OCI-LY3 (cell line): ENCODE results near the gene CLSTN2.

ENCODE experiments used
- EZH2phosphoT487 ChIP-seq: fragments of 200-600 bp; shearing (Covaris generic); IDR thresholded peaks from 2 replicates; pipeline ENCODE4 v1.6.1; 2018; ENCODE audit warnings: antibody characterized with exemption, mixed run types, low read depth
- TF ChIP-seq, protein P1 (sequence below): fragments of 200-600, 300-600 bp; sonication (generic); IDR thresholded peaks from 2 replicates; pipeline ENCODE4 v1.5.1; 2014; ENCODE audit warnings: antibody characterized with exemption, low read length, low read depth

DNA sequence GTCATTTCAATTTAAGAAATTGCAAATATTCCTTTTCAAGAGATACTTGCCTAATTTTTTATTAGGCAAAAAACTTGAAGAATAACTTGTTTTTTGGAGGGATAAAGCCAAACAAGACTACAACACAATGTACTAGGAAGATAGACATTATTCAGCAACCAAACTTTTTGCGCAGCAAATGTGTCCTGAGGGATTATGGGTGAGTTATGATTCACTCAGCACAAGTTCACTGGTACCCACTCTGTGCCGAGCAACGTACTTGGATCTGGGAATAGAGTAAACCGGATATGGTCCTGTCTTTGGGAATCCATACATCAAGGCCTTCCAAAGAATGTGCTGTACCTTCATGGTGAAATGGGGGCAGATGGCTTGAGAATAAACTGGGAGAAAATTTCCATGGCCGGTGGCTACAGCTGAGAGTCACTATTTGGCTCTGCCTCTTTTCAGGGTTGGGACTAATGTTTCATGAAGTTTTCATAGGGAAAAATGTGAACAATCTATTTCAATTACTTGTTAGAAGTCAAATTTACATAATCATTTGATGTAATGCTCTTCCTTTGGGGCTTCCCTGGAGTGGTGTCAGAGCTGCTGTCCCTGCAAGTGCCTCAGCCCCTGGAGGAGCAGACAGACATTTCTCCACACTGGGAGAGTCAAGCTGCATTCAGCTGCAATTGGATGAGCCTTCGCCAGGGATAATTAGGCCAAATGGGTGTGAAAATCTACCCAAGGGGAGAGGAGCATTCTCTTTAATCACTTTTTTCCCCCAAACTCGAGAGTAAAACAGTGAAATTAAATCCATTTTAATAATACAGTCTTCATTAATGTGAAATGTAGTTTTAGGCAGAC, 315.2 kb downstream of the CLSTN2 start:
- TF ChIP-seq, protein P1, sequence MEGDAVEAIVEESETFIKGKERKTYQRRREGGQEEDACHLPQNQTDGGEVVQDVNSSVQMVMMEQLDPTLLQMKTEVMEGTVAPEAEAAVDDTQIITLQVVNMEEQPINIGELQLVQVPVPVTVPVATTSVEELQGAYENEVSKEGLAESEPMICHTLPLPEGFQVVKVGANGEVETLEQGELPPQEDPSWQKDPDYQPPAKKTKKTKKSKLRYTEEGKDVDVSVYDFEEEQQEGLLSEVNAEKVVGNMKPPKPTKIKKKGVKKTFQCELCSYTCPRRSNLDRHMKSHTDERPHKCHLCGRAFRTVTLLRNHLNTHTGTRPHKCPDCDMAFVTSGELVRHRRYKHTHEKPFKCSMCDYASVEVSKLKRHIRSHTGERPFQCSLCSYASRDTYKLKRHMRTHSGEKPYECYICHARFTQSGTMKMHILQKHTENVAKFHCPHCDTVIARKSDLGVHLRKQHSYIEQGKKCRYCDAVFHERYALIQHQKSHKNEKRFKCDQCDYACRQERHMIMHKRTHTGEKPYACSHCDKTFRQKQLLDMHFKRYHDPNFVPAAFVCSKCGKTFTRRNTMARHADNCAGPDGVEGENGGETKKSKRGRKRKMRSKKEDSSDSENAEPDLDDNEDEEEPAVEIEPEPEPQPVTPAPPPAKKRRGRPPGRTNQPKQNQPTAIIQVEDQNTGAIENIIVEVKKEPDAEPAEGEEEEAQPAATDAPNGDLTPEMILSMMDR: no peak
- no peak for TF ChIP-seq EZH2phosphoT487
